UCSD-AML1 (cell line): ENCODE data around the gene GOLGA1.

Experiments used
- DNase-seq: peaks from one replicate; lab custom pipeline; 2025; ENCODE audit not compliant: unreplicated experiment; lab: John Stamatoyannopoulos, UW

Gene GOLGA1

DNA sequence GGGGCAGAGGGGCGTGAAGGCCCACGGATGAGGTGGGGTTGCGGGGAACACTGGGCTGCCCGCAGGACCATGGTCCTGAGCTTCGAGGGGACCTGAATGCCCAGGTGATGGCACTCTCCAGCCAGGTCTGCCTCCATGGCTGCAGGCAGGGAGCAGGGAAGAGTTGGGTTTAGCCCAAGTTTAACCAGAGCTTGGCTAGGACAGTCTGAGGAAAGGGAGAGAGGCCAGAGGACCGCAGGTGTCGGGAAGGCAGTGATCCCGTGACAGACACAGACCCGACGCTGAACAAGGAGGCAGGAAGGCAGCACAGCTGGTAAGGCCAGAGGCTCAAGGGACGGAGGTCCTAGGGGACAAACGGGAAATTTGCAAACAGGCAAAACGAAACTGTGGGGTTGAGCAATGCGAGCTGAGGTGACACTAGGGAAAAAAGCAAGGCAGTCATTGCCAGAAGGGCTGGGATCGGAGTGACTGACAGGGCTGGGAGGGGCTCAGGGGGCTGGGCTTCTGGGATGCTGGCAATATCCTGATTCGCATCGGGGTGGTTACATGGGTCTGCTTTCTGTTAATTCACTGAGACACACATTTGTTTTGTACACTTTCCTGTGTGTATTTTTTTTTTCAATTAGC, 53.9 kb downstream of the GOLGA1 start:
- DNase-seq: no peak

DNA sequence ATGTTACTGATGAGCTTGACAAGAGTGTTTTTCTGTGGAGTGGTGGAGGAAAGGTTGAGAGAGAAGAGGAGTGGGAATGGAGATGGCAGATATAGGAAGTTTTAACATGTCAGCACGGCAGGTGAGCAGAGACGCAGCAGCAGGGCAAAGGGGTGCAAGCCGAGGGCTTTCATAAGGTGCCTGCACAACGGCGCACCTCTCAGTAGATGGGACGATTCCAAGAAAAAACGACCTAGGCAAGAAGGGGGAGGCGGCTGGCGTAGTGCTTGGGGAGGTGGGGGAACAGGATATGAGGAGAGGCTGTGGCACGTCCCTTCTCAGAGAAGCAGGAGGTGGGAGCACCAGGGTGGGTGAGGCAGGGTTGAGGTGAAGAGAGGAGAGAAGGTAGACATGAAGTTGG, 54.4 kb downstream of the GOLGA1 start:
- DNase-seq: no peak

DNA sequence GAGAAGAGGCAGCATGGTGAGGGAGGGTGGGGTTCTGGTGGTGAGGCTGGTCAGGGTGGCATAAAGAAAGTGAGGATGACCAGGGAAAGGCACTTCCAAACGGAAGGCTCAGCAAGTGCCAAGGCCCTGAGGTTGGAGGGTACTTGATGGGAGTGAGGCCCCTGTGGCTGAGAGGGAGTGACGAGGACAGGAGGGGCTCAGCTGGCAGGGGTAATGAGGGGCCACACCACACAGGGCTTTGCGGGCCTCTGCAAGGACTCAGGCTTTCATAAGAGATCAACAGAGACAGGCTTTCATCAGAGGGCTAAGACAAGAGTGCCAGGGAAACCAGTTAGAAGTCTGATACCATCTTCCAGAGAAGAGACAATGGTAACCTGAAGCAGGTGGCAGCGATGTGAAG, 55.3 kb downstream of the GOLGA1 start:
- no peak for DNase-seq

DNA sequence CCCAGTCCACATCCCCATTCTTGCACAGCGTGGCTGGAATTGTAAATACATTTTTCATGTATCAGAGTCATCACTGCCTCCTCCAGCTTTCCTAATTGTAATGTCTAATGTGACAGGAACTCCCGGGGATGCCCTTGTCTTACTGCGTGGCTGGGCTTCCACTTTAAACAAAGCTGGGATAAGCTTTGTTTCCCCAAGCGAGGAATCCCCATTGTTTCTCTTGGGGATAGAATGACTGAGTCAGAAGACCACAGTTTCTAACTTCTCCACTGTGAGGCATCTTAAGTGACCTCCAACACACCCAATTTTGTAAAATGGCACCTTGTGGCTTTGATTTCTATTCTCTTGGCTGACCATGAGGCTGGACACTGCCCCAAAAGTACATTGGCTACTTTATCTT, 56.5 kb downstream of the GOLGA1 start:
- DNase-seq: no peak

DNA sequence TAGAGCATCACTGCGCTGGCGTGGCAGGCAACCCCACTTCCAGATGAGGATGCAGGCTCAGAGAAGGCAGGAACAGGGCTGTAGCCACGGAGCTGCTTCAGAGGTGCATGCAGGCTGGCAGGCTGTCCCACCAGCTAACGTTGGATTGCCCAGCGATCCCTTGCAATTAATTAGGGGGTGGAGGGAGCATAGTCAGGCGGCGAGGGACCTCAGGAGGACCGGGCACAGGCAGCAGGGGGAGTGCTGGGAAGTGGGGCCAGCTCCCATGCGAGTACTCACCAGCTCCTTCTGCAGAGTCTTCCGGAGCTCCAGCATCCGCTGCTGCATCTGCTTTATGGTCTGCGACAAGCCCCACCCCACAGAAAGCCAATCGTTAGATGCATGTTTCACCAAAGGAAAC, 58.7 kb downstream of the GOLGA1 start:
- DNase-seq: no peak

DNA sequence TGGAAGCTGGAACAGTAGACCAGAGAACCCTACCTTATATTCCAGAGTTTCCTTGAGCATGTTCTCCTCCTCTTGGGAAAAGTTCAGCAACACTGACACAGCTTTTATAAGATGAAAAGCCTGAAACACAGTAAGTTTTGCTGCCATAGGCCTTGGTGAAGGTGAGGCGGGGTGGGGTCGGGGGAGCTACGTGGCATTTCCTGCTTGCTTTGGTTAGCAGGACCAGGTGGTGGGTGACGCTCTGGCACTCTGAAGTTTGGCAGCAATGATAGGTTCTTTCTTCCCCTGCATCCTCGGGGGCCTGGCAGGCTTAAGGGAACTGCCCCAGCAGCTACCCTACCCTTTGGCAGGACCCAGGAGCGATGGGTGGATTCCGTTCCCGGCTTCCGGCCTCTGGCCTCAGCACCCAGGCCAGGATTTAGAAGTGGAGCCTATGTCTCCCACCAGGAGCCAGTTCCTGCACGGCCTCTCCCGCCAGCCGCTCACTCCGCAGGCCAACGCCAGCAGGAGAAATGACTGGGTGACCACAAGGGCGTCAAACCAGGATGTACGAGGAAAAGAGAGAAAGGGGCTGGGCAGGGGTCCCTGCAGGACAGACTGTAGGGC, 59.6 kb downstream of the GOLGA1 start:
- no peak for DNase-seq

DNA sequence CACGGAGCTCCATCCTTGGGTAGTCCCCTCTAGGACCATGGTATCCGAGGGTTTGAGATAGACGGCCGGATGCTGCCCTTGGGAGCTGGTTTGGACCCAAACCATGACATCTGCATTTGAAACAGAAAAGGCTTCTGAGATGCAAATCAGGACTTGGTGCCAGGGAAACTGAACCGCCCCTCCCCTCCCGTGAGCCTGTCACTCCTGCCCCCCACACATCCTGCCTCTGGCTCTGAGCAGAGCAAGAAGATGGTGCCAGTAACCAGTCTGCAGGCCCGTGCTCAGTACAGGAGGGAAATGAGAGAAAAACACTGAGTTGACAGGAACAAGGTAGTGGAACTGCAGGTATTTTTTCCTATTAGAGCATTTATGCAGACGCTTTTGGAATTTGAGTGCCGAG, 60.4 kb downstream of the GOLGA1 start:
- DNase-seq: no peak

DNA sequence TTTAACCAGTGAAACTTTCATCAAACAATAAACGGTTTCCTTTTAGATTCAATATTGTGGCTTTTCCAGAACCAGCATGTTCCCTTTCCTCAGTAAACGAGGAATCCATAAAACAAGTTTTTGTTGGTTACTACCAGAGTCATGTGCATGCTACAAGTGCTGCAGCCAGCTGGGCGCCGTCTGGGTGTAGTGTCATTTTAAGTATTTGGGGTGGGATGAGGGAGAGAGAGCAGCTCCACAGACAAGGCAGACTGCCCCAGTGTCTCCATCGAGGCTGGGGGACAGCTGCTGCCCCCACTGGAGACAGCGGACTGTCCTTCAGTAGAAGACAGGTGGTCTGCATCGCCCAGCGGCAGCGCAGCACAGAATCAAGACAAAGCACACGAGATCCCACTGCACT, 61.7 kb downstream of the GOLGA1 start:
- DNase-seq: no peak

DNA sequence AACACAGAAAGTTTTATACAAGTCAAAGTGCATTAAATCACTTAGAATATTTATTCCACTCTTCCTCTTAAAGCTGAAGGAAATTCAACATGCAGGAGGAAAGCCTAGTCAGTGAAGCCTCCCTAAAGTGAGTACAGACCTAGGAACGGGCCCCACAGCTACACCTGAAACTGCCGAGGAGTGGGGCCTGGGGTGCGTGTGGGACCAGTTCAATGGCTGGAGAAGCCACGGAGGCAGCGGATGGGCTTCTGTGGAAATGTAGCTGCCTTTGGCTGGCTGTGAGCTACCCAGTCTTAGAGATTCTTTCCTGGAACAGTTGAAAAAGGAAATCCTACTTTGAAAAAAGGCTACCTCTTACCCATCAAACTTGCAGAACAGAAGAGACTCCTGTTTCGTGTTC, 62.4 kb downstream of the GOLGA1 start:
- DNase-seq: no peak

DNA sequence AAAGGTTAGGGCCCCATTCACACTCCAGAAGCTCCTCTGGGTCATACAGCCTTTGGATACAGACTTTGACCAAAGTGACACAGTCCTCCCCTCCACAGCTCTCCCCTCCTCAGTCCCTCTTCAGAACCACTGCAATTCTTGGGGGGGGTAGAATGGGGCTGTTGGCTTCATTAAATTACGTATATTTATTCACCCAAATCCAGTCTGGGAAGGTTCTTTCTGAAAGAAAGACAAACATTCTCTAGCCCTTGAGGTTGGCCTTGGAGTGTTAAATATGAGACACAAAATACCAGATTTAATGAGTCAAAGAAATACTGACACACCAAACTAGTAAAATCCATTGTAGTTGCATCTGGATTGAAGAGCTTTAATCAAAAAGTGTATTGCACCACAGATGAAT, 62.9 kb downstream of the GOLGA1 start:
- no peak for DNase-seq

DNA sequence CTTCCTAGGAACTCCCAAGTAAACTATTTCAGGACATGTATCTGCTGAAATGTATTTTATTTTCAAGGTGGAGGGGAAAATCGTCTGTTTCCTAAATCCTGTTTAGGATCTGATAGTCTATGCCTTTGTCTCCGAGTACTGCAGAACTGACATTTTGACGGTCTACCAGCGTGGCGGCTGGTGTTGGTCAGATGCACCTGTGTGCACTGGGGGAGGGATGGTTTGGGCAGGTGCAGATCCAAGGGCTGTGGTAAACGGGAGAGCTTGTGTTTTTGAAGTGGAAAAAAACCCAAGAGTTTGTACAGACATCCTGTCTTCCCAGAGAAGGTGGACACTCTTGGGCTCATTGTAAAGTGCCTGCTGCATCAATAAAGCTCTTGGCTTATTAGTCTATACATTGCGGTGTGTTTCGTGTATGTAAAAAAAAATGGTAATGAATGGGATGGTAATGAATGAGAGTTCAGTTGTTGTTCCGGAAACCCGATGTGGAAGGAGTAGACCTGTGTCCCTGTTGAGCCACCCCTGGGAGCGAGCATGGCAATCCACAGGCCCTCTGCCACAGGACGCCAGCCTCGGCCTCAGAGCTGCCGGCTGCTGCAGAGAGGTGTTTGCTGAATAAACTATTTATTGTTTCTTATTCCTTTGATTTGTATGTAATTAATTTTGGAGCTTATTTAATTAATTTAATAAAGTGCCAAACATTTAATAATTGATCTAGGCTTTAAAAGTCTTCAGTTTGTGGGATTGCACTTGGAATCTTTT, 63.7 kb downstream of the GOLGA1 start:
- DNase-seq: no peak

DNA sequence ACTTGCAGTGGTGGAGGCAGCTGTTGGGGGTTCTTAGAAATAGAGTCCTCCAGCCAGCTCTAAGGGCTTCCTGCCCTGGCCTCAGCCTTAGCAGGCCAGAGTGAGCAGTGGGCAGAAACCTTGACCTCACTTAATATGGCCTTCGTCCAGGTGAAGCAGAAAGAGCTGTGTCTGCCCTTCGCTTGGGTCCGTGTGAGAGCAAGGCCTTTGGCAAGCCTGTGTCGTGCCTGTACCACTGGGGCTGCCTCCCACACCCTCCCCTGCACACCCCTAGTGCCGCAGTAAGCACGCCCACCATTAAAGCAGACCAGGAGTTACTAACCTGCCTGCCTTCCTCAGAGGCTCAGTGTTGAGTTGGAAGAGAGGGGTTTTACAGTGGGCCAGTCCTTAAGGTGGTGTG, 65.4 kb downstream of the GOLGA1 start:
- no peak for DNase-seq

DNA sequence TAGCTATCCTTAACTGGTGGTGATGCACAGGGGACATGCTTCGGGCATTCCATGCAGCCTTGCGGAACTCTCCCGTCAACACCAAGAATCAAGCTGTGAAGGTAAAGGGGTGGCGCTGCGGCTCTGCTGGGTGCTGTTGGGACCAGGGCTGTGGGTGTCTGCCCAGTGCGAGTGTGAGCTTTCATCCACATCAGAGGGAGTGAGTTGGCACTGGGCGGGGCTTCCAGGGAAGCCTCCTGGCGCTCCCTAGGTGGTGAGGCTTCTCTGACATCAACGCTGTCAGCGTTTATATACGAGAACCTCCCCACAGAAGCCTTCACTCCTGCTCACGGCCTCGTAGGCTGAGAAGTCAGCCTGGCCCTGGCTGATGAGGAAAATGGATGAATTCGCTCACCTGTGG, 67.2 kb downstream of the GOLGA1 start:
- no peak for DNase-seq

DNA sequence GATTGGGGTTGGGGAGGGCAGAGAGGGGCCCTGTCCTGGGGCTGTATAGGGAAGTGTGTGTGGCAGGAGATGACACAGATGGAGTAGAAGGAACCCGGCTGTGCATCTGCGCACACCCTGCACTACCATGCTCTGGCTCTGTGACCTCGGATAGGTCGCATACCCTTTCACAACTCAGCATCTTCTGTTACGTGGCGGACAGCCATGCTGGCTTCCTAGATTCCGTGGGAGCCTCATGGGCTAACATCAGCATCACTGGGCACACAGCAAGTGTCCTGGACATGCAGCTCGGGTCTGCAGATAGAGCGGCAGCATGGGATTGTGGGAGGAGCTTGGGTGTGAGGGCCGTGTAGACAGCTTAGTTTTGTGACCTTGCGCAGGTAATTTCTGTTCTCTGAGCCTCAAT, 69.7 kb downstream of the GOLGA1 start:
- no peak for DNase-seq

DNA sequence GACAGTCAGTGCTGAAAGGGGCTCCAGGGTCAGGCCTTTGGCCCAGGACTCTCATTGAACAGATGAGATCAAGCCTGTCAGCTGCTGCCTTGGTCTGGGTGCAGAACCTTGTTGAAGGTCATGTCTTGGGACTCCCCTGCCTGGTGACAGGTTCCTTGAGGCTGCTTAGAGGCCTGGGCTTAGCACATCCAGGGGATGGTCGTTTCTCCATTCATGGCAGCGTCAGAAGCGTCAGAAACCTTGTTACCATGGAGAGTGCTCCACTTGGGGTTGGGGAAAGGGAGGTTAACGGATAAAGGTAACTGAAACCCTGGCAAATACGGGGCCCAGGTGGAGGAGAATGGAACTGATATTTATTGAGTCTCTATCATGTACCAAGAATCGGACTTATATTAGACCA, 70.2 kb downstream of the GOLGA1 start:
- DNase-seq: no peak

DNA sequence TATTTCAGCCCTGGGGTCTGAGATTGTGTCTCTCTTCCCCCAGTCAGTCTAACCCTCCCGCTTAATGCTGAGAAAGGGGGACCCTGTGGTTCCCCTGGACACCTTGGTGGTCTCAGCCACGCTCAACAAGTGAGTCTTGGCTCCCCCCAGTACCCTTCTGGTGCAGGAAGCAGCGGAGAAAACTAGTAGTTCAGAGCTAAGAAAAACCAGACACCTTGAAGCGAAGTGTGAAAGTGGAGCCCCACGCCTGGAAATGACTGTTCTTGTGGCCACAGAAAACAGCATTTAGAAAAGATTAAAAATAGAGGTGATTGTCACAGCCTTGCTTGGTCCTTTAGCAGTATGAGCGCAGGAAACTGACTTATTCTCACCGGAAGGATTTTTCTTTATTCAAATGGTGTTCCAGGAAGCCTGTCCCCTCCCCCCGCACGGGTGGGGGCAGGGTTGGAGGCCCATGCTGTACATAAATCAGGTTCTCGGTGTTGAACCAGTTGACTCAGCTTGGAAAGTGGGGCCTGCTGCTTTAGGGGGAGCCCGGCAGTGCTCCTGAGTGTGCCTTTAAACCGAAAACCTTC, 70.8 kb downstream of the GOLGA1 start:
- DNase-seq: peak; percentile 76

DNA sequence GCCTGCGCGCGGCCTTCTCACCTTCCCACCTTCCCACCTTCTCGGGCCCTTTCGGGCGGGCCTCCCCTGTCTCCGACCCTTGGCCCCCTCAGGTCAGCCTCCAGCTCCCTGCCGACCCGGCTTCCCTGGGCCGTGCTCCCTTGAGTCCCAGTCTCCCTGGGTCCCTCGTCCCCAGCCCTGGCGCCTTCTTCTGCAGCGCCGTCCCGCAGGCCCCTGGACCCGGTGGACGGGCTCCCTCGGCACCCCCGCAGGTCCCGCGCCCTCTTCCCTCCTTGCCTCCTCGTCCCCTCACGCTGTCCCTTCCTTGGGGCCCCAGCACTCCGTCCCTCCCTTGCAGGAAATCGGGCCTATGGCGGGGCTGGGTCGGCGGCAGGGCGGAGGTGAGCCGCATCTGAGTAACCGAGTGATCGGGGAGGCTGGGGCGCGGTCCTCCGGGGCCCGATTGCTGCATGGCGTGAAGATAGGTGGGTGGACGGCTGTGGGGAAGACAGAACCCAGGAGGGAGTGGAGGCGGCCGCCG, 71.4 kb downstream of the GOLGA1 start:
- DNase-seq: no peak

DNA sequence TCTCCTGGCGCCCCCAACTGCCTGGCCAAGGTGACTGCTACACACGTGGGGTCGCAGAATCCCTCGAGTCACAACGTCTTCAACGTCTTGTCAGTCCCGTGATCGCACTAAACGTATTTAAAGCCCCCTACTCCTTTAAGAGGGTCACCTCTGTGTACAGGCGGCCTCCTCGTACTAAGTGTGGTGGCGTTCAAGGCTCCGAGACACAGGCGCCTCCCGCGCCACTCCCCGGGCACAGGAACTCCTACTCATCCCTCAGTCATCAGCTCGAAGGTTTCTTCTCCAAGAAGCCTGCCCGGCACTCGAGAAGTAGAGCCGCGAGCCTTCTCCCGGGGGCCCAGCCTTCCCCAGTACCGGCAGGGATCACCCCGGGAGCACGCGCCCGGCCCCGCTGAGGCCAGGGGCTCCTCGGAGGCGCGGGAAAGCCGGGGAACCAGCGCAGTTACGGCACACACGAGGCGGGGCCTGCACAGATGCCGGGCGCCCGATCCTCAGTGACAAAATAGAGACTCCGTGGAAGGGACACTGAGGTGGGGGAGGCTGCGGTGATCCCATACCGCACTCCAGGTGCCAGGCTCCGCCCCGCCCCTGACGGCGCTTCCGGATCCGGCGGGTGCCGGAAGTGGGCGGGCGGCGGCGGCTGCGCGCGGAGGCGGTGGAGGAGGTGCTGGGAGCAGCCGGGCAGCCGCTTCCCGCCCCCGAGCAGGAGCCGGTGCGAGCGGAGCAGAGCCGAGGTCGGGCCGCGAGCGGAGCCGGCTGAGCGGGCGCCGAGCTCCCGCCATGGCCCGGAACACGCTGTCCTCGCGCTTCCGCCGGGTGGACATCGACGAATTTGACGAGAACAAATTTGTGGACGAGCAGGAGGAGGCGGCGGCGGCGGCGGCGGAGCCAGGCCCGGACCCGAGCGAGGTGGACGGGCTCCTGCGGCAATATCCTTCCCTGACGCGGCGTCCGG, 72.1 kb downstream of the GOLGA1 start:
- peak; percentile 93 for DNase-seq

DNA sequence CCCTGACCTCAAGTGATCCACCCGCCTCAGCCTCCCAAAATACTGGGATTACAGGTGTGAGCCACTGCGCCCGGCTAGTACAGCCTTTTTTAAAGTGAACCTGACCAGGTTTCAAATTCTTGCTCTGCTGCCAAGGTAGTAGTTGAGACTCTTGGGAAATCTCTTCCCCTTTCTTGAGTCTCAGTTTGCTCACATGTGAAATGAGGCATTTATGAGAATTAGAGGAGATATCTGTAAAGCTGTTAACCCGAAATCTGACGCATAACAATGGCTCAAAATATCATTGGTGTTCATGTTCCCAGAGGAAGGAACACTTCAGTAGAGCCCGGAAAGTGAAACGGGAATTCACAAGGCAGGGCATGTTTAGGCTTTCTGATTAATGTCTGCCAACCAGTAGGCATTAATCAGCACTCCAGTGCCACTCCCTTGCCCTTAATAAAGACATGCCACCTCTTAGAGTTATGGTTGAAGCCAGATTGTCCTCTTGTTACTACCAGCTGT, 77.5 kb downstream of the GOLGA1 start:
- no peak for DNase-seq

DNA sequence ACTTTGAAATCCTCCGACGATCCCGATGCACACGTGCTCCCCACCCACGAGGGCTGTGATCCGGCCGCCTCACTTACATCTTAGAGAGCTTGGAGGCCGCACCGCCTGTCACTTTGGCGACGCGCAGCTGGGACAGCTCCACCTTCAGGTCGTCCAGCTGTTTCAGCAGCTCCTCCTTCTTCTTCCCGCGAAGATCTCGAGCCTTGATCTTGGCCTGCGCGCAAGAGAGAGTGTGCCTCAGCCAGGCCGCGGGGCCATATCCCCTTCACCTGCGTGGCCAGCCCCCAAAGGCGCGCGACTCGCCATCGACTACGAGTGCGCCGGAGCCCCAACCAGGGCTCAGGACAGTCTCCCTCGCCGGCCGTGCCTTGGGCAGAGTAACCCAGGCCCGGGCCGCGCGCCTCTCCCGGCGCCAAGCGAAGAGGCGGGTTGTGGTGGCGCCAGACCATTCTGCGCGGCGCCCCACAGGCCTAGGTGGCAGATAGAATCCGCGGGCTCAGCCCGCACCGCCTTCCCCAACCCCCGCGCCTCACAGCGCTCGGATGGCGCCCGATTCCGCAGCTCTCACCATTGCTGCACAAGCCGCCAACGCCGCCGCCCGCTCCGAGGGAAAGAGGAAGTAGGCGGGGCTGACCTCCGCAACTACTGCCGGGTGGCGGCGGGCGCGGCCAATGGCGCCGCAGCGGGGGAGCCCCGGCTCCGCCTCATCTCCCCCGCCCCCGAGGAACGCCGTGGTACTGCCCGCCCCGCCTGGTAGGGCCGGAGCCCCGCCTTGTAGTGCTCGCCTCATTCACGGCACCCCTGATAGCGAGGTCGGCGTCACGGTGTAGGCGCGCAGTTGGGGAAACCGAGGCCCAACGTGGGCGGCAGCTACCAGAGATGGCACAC, 79.3 kb downstream of the GOLGA1 start, which contains the start of the genes ARPC5L and RPL35:
Gene ARPC5L (plus strand): TSS at position 789 of the 888 bp plus-strand sequence. CDS start 7,161 bp downstream, outside the sequence.
Gene RPL35 (minus strand): TSS at position 616 of the 888 bp plus-strand sequence. CDS start 45 bp downstream, at position 571.
- DNase-seq: peak; percentile 96
